Dendritic cell treated with granulocyte-macrophage colony-stimulating factor and Interleukin-4, amounts not matched to agents 40 ng/mL and 50 ng/mL, for 4 days (primary cell): ENCODE results near the gene CAVIN1.
"Not testable (repeated sequence)": the region's sequence is repeated elsewhere in the genome, so short reads cannot be mapped to it uniquely, and the experiment has no call there.

Experiments
- H3K27ac Mint-ChIP-seq: one replicate; pipeline ENCODE4 v1.8.0; 2022; ENCODE audit warnings: mild to moderate bottlenecking, mixed read lengths
- H3K27me3 Mint-ChIP-seq: one replicate; pipeline ENCODE4 v1.8.0; 2022; ENCODE audit warnings: mild to moderate bottlenecking, mixed read lengths
- H3K36me3 Mint-ChIP-seq: one replicate; pipeline ENCODE4 v1.8.0; 2022; ENCODE audit warnings: low read depth, mixed read lengths
- H3K4me1 Mint-ChIP-seq: one replicate; pipeline ENCODE4 v1.8.0; 2022; ENCODE audit warnings: low read depth, mixed read lengths
- H3K4me3 Mint-ChIP-seq: one replicate; pipeline ENCODE4 v1.8.0; 2022; ENCODE audit warnings: mild to moderate bottlenecking, moderate library complexity, mixed read lengths
- H3K9me3 Mint-ChIP-seq: one replicate; pipeline ENCODE4 v1.8.0; 2022; ENCODE audit warnings: mixed read lengths
- intact Hi-C: fragments of 100-400 bp; cut with micrococcal nuclease; formaldehyde crosslinking; loops from one replicate; pipeline ENCODE4 v1.15.0; 2022

Gene CAVIN1

GRCh38 chr17:42366176-42367023 is 56.7 kb downstream of the CAVIN1 start:
- H3K9me3 Mint-ChIP-seq, intact Hi-C loops, H3K27me3 Mint-ChIP-seq, H3K4me3 Mint-ChIP-seq, H3K27ac Mint-ChIP-seq: not testable (repeated sequence)
- Mint-ChIP-seq H3K36me3 (peaks cover 14% of the 10 kb centered on the region), H3K4me1 (peaks cover 67% of the 10 kb centered on the region)

- no peak overlapping the region for H3K27ac Mint-ChIP-seq
- H3K36me3 Mint-ChIP-seq = peaks cover 1% of the 10 kb centered on the region
- intact Hi-C loops = no loop called here
- no peaks in the 10 kb centered on the region for H3K9me3 Mint-ChIP-seq
- no peak overlapping the region for H3K4me3 Mint-ChIP-seq
- peaks cover 59% of the 10 kb centered on the region for H3K4me1 Mint-ChIP-seq
- no peaks in the 10 kb centered on the region for H3K27me3 Mint-ChIP-seq
These were observed 57.9 kb downstream of the CAVIN1 start for GRCh38 chr17:42365136-42365535.

- Mint-ChIP-seq H3K27ac (peak overlapping the region; percentile 36), H3K4me1 (peaks cover 58% of the 10 kb centered on the region), H3K4me3 (no peak overlapping the region), H3K36me3 (peaks cover 8% of the 10 kb centered on the region), H3K9me3 (no peaks in the 10 kb centered on the region), H3K27me3 (no peaks in the 10 kb centered on the region)
- intact Hi-C loops = no loop called here
These were observed 59.1 kb downstream of the CAVIN1 start for GRCh38 chr17:42363767-42364585.

GRCh38 chr17:42363231-42363630 is 59.8 kb downstream of the CAVIN1 start:
- Mint-ChIP-seq H3K27ac (peak overlapping the region; percentile 36), H3K4me3 (no peak overlapping the region), H3K36me3 (peaks cover 9% of the 10 kb centered on the region), H3K9me3 (no peaks in the 10 kb centered on the region), H3K4me1 (peaks cover 60% of the 10 kb centered on the region), H3K27me3 (no peaks in the 10 kb centered on the region)
- intact Hi-C loops = no loop called here

- peaks cover 9% of the 10 kb centered on the region for H3K36me3 Mint-ChIP-seq
- no peak overlapping the region for H3K4me3 Mint-ChIP-seq
- H3K4me1 Mint-ChIP-seq = peaks cover 60% of the 10 kb centered on the region
- intact Hi-C loops = no loop called here
- H3K9me3 Mint-ChIP-seq = no peaks in the 10 kb centered on the region
- H3K27me3 Mint-ChIP-seq = no peaks in the 10 kb centered on the region
- H3K27ac Mint-ChIP-seq = no peak overlapping the region
These were observed 60.7 kb downstream of the CAVIN1 start for GRCh38 chr17:42362245-42362961.

- Mint-ChIP-seq H3K36me3 (peaks cover 9% of the 10 kb centered on the region), H3K9me3 (no peaks in the 10 kb centered on the region), H3K4me3 (no peak overlapping the region), H3K27ac (no peak overlapping the region), H3K4me1 (peaks cover 54% of the 10 kb centered on the region), H3K27me3 (no peaks in the 10 kb centered on the region)
- intact Hi-C loops = no loop called here
These were observed 61.3 kb downstream of the CAVIN1 start for GRCh38 chr17:42361781-42362186.

- H3K4me3 Mint-ChIP-seq, H3K36me3 Mint-ChIP-seq, H3K9me3 Mint-ChIP-seq, H3K27ac Mint-ChIP-seq, intact Hi-C loops, H3K27me3 Mint-ChIP-seq: not testable (repeated sequence)
- peaks cover 42% of the 10 kb centered on the region for H3K4me1 Mint-ChIP-seq
These were observed 62.7 kb downstream of the CAVIN1 start for GRCh38 chr17:42360388-42360787.

GRCh38 chr17:42359133-42359532 is 63.9 kb downstream of the CAVIN1 start:
- Mint-ChIP-seq H3K27ac (no peak overlapping the region), H3K27me3 (no peaks in the 10 kb centered on the region), H3K4me3 (no peak overlapping the region), H3K9me3 (no peaks in the 10 kb centered on the region), H3K36me3 (peaks cover 9% of the 10 kb centered on the region), H3K4me1 (peaks cover 32% of the 10 kb centered on the region)
- intact Hi-C loops = no loop called here

GRCh38 chr17:42358434-42358833 is 64.6 kb downstream of the CAVIN1 start:
- Mint-ChIP-seq H3K4me3 (no peak overlapping the region), H3K27ac (peak overlapping the region; percentile 50), H3K27me3 (no peaks in the 10 kb centered on the region), H3K4me1 (peaks cover 25% of the 10 kb centered on the region), H3K9me3 (no peaks in the 10 kb centered on the region), H3K36me3 (peaks cover 9% of the 10 kb centered on the region)
- intact Hi-C loops = no loop called here

- H3K27me3 Mint-ChIP-seq = no peaks in the 10 kb centered on the region
- peaks cover 19% of the 10 kb centered on the region for H3K4me1 Mint-ChIP-seq
- H3K36me3 Mint-ChIP-seq = peaks cover 9% of the 10 kb centered on the region
- intact Hi-C loops = no loop called here
- no peaks in the 10 kb centered on the region for H3K9me3 Mint-ChIP-seq
- H3K27ac Mint-ChIP-seq = no peak overlapping the region
- no peak overlapping the region for H3K4me3 Mint-ChIP-seq
These were observed 67.9 kb downstream of the CAVIN1 start for GRCh38 chr17:42354956-42355843.
